ENCODE results near the gene FHIT.

Gene FHIT

DNA sequence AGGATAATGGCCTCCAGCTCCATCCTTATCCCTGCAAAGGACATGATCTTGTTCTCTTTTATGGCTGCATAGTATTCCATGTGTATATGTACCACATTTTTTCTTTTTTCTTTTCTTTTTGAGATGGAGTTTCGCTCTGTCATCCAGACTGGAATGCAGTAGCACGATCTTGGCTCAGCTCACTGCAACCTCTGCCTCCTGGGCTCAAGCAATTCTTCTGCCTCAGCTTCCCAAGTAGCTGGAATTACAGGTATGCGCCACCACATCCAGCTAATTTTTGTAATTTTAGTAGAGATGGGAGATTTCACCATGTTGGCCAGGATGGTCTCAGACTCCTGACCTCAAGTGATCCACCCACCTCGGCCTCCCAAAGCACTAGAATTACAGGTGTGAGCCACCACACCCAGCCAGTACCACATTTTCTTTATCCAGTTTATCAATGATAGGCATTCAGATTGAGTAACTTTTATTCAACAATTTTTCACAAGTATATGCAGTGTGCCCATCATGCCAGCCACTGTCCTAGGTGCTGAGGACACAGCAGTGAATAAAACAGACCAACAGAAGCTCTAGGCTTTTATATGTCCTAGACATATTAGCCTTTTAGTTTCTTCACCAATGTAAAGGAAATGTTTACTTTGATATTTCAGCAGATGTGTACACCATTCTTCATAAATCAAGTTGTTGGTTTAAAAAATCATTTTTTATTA is 815.2 kb downstream of the FHIT start:
- no peak for DNase-seq

DNA sequence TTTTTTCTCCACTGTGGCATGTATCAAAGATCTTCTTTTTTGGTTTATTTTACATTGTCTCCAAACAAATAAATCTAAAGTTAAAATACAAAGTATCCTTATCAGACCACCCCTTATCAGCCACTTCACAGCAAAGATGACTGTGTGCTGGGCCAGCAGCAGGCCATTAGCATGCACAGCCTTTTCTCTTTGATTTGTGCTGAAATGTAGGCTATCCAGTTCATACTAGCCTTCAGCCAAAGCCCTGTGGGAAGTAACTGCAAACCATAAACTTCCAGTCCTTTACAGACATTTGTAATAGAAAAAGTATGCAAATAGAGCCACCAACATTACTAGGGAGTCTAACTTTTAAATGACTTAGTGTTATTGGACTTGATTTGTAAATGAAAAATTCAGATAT is 816.3 kb downstream of the FHIT start:
- no peak for DNase-seq

DNA sequence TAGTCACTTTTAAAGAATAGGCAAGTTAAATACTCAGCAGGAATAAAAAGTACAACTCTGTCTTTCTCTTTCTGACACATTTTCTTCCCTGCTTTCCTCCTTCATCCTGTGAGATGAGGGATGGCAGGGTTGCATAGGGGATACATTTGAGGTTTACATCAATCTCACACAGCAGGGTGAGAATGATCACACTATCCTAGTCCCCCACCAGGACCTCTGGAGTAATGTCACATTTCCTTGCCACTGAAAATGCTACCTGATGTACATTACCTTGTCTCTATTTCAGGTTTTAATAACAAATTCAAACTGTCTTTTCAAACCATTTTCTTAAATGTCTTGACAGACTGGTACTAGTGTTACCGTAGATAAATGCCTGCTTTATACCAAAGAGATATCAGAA is 816.9 kb downstream of the FHIT start:
- DNase-seq: no peak

DNA sequence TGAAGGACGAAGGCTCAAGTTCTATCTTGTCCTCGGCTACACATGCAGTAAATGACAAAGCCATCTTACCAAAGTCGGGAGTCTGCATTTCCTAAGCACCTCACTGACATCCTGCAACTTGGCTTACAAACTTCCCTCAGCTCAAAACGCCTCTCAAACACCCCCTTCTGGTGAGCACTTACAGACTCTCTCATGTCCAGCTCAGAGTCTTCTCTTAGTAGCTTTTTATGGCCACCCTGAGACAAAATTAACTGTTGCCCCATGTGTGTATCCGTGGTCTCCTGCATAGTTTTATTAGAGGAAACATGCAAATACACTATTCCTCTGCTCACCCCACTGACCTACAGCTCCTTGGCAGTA is 819.7 kb downstream of the FHIT start:
- peak; percentile 4 for DNase-seq

DNA sequence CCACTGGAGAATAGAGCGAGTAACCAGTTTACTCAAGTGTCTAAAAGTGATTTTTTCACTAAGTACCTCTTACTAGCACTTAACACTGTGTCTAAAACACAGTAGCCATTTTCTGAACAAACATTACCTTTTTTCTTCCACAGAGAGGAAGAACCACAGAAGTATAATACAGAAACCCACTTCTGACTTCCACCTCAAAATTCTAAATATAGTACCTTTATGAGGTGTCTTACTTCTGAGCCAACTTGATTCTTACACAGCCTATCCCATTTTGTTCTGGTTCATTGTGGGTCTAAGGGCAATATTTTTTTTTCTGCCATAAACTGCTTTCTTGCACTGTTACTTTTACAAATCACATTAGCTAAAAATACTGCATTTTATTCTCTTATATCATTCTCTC is 821.0 kb downstream of the FHIT start:
- no peak for DNase-seq

DNA sequence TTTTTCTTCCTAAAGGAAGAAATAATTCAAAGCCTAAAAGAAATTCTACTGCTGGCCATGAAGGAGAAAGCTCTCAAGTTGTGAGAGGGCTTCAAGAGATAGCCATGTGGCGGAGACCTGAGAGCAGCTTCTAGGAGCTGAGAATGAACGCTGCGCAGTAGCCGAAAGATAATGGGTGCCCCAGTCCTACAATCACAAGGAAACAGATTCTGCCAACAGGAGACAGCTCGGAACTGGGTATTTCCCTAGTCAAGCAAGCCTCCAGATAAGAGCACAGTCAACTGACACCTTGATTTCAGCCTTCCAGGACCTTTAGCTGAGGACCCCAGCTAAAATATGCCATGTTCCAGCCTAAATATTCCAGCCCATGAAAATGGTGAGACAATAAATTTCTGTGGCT is 824.1 kb downstream of the FHIT start:
- no peak for DNase-seq

DNA sequence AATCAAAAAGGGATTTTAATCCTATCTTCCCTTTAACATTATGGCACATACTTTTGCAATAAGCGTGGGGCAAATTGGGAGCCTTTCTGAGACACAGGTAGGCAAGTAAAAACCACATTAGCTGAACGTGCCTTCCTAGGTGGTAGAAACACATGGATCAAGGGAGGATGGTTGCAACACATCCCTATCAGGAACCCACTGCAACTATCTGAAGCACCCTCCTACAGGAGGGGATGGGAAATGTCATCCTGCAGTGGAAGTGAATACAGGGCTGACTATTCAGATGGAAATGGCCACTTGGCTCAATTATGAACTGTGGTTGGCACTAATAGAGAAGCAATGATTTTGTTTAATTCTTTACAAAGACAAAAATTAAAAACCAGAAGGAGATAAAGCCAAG is 826.3 kb downstream of the FHIT start:
- DNase-seq: no peak

DNA sequence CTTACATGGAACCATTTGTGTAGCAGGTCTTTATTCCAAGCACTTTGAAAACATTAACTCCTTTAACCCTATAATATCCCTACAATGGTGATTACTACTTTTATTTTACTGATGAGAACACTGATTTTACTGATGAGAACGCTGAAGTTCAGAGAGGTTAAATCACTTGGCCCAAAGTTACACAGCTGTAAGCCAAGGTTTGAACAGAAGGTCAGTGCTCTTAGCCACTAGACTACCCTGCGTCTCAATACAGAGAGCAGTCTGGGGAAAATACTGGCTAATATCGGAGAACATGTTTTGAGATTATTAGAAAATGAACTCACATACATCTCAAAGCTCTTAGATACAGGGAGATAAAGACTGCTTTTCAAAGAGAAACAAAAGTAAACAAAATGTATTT is 827.2 kb downstream of the FHIT start:
- DNase-seq: no peak

DNA sequence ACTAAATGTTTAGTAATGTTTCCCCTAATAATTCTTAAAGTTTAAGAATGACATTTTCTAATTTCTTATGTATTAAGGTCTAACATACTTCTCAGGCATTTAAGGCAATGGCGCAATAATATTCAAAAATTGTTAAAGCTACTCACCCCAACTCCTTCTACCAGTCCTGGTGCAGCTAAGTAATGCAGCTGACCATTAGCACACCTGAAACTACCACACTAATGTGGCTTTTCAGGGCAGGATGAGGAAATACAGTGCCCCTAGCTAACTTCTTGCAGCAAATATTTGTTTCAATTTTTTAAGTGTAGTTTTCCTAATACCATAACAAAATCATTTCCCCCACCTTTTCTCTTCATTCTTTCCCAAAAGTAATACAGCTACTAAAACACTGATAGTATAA is 827.7 kb downstream of the FHIT start:
- no peak for DNase-seq

DNA sequence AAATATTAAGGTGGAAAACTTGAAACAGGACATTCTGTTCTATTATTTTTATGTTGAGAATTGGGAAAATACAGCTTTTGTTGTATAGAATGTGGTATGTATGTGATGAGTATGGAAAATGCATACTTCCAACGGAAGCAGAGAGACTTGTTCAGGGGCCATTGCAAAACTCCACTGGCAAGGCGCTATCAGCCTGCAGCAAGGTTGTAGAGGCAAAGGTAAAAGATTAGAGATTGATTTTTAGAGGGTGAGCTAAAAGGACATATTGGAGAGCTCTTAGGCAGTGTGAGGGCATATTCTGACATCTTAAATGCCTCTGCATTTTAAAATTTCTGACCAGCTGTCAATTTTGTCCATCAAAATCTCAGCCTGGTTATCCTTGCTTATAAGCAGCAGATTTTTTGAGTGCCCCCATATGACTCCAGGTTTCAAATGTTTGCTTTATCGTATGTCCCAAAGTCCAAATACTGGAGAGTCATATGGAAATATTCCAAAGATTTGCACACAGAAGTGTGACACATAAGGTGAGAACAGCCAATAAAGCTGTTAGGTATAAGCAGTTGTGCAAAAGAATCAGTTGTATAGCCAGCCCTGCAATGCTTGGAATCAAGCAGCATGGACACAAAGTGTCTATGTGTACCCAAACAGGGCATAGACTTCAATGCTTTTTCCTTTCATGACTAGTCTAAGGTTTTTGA is 829.4 kb downstream of the FHIT start:
- DNase-seq: no peak

DNA sequence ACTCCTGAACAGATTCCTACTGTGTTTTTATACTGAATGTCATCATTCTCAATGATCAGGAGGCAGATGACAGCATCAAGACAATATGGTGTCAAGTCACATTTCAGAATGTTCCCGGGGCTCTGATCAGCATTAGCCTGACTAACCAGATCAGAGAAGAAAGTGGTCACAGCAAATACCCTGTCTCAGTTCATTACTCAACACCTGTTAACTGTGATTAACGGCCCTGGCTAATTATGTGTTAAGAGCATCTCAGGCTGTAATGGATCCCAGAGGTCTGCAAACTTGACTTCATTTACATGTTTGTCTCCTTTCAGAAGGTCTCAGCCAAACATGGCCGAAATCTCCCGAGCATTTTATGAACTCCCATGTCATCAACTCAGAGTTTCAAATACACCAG is 833.7 kb downstream of the FHIT start:
- no peak for DNase-seq

DNA sequence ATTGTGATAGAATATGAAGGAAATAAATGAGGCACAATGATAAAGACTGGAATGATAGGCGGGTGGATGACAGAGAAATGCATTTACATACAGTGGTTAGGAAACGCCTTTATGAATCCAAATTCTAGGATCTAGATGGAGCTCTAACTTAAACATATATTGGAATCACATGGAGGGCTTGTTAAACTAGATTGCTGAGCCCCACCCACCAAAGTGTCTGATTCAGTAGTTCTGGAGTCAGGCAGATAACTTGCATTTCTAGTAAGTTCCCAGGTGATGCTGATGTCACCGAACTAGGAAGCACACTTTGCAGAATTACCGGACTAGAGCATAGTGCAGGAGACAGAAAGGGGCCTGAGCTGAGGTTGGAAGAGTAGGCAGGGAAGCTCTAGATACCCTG is 837.2 kb downstream of the FHIT start:
- DNase-seq: no peak

DNA sequence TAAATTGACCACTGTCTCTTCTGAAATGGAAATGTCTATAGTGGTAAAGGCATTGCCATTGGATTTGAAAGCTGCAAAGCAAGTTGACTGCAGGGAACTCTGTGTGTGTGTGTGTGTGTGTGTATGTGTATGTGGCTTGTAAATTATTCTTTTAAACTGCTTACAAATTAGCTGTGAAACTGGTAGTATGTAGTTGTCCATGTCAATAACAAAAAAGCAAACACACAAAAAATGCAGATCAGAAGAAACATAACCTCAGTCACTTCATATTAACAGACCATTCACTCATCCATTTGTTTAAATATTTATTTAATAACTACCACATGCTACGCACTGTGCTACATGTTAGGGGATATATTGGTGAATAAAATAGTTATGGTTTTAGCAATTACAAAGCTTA is 837.7 kb downstream of the FHIT start:
- DNase-seq: no peak

DNA sequence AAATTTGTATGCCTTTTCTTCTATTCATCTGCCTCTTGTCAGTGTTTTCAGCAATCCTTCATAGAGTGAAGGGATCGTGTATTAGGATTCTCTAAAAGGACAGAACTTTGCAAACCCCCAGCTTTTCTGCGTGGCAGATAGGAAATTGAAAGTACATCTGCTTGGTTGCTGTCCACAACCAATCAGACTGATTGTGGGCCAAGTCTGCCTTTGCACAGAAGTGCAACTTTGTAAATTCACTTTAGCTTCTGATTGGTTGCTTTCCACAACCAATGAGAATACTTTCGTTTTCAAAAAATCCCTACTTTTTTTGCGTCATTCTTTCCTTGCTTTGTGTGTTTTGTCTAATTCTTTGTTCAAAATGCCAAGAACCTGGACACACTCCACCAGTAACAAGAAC is 847.4 kb downstream of the FHIT start:
- no peak for DNase-seq

DNA sequence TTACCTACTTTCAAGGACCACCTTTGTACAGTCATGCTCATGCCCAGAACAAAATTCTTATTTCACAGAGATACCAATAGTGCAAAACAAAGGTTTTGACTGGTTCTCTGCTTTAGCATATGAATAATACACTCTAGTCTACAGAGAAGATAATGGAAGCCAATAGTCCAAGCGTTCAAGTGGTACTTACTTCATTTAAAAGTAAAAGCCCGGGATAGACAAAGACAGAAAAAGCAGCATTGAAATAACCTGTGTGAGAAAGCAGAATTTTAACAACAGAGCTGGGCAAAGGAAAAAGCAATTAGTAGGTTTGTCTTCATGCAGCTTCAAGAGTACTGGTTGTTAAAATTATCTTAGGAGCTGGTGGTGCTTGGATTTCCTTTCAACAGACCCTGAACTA is 848.3 kb downstream of the FHIT start:
- DNase-seq: no peak

DNA sequence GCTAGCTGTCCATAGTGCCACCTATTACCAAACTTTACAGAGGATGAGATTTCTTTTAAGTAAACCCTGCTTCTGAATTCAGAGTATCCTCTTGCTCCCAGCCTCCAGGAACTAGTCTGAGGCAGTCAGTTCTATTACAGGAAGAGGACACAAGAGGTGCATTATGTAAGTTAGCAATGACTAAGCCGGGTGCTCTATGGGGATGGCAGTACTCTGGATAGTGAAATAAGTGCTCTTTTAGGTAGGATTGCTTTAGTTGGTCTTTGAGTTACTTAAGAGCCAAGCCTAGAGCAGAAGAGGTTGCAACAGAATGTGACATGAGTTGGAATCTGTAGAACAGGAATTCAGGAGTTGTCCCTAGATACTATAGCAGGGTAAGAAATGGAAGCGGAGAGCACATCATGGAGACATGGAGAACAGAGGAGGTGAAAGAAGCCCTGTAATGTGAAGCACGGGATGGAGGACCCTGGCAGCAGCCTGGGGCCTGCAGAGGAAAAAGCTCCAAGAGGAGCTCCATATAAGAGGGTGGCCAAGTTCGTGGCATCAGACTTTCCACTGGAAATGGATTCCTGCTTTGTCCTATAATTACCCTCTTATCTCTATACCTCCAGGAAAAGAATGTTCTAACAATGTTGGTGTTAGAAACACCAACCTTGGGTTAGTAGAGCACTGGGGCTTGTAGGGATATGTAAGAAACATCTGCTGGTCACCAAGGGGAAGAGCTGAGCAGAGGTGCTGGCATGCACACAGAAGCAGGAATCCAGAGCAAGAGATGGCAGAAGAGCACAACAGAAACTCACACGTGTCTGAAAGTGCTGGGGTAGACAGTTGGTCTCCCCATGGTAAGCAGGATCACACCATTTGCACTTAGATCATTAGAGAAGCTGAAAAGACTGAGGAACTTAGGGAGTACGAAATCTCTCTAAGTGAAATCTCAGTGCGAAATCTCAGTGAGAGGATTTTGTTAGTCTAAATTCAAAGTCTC is 851.1 kb downstream of the FHIT start:
- no peak for DNase-seq

DNA sequence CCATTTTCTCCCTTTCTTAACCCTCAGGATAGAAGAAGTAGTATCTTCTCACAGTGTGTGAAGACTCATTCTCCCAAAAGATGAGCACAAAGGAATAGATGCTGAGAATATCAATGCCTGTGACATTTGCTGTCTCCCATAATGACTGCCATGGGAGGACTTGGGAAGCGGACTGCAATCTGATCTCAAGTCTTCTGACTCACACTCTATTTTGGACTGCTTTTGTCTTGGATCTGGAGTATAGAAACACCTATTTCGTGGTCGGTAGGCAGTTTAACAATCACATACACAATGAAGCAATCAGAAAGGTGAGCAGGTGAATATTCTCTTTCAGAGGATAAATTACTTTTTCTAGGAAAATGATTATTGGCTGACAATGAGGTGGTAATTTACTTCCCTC is 852.0 kb downstream of the FHIT start:
- no peak for DNase-seq

DNA sequence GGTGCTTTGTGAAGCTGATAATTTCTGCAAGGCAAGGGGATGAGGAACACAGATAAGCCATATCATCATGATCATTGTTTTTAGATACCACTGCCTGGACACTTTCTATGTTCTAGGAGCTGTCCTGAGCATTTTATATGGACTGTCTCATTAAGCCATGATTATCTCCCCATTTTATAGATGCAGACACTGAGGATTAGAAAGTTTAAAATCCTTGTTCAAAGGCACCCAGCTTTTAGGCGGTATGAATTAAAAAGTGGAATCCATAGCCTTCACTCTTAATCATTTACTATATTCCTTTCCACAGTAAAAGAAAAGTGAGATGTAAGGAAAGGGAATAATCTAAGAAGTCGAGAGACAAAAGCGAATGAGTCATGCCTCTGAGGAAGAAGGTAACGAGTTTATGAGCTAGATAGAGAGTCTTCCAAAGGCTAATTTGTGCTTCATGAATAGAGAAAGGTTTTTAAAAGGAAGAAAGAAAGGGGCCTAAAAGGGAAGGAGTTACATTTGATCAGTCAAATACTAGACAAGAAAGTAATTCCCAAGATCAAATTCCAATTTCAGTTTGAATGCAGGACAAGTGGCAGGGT is 856.0 kb downstream of the FHIT start:
- DNase-seq: no peak

DNA sequence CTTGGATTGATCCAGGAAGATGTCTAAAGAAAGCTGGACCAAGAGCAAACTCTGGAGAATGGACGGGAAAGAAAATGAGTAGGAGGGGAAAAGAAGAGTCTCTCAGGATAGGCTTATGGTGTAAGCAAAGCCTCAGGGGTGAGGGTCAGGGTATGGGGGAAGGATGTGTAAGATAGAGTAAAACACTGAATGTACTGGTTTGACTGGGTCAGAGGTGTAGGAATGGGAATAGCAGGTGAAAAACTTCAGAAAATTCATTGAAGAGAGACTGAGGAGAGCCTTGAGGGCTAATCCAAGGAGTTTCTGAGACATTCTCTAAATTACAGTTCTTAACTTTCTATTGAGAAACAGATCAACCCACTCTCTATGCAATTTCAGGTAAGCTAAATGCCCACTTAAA is 857.3 kb downstream of the FHIT start:
- DNase-seq: no peak

DNA sequence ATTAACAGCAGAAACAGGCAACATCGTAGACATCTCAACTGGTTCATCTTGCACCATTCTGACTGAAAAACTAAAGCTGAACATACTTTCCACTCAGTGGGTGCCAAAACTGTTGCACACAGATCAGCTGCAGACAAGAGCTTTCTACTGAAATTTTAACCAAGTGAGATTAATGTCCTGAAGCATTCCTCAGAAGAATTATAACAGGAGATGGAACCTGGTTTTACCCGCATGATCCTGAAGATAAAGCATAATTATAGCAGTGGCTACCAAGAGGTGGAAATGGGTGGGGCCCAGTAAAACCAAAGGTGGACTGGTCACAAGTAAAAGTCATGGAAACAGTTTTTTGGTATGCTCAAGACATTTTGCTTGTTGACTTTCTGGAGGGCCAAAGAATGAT is 858.8 kb downstream of the FHIT start:
- no peak for DNase-seq

DNA sequence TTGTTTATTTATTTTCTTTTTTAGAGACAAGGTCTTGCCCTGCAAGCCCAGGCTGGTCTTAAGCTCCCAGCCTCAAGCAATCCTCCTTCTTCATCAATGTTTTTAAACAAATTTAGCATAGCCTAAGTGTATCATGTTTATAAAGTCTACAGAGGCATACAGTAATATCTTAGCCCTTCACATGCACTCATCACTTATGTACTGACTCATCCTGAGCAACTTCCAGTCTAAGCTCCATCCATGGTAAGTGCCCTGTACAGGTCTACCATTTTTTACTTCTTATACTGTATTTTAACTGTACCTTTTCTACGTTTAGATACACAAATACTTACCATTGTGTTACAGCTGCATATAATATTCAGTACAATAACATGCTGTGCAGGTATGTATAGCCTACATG is 860.0 kb downstream of the FHIT start:
- no peak for DNase-seq

DNA sequence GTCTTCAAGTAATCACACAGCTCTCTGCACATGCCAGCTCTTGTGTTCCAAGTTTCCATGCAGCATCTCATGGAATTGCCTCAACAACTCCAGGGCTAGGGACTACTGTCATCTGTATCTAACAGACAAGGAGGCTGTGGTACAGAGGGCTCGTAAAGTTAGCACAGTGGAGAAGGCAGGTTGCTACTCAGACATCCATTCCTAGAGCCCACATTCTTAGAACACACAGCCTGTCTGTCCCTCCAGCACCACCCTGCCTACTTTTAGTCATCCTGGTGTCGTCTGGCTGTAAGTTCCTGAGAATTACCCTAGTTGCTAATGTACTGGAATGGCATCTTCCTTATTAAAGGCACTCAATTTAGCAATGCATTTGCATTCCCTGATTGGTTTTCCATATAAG is 862.5 kb downstream of the FHIT start:
- no peak for DNase-seq

DNA sequence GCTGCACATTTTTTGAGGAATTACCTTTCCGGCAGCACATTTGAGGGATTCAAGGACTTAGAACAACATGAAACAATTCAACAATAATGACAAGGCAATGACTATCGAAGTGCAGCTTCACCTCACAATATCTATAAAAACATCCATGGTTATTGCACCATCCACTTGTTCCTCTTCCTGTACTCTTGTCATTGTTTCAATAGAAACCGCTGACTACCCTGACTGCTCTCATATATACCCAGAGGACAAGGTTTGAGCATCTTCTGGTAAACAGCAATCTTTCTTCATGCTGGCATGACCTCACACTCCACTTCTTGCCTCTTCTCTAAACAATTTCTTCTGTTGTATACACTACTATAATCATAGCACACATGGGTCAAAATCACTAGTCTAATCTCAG is 864.9 kb downstream of the FHIT start:
- DNase-seq: peak; percentile 3

DNA sequence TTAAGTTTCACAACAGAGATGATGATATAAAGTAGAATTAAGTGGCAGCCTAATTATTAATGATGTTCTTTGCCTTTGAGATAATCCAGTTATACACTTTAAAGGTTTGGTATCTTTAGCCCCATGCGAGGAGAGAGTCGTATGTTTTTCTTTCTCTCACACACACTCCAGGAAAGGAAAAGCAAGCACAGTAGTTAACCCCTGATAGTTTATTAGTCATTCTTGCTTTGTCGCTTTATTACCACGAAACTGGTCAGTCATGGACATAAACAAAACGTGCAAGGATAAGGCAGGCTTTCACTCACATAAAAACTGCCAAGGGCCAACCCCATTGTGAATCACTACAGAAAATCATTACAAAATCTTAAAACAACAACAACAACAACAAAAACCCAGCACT is 866.9 kb downstream of the FHIT start:
- DNase-seq: no peak

Measured in hematopoietic multipotent progenitor cell treated with erythropoietin and hydrocortisone succinate and interleukin-3 and kit ligand, for 8 days (in vitro differentiated cells).